GM21825 (cell line): ENCODE results near the gene LMAN2.
"Not testable (repeated sequence)": the region's sequence is repeated elsewhere in the genome, so short reads cannot be mapped to it uniquely, and the experiment has no call there.

ENCODE experiments used
- ATAC-seq: cut with Tn5 transposase; IDR thresholded peaks from one replicate; pipeline ENCODE4 v1.9.1; 2021; ENCODE audit warnings: mild to moderate bottlenecking, moderate library complexity; ENCODE audit not compliant: unreplicated experiment

LMAN2 gene

DNA sequence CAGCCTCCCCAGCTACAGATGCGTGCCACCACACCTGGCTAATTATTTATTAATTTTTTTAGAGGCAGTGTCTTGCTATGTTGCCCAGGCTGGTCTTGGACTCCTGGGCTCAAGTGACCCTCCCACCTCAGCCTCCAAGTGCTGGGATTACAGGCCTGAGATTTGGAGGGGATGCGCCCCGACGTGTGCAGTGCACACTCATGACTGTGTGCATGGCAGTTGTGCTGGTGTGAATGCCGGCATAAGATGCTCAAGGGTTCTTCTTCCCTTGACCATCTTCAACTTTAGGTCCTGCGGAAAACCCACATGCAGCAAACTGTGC, 29.3 kb upstream of the LMAN2 start:
- no peak for ATAC-seq

DNA sequence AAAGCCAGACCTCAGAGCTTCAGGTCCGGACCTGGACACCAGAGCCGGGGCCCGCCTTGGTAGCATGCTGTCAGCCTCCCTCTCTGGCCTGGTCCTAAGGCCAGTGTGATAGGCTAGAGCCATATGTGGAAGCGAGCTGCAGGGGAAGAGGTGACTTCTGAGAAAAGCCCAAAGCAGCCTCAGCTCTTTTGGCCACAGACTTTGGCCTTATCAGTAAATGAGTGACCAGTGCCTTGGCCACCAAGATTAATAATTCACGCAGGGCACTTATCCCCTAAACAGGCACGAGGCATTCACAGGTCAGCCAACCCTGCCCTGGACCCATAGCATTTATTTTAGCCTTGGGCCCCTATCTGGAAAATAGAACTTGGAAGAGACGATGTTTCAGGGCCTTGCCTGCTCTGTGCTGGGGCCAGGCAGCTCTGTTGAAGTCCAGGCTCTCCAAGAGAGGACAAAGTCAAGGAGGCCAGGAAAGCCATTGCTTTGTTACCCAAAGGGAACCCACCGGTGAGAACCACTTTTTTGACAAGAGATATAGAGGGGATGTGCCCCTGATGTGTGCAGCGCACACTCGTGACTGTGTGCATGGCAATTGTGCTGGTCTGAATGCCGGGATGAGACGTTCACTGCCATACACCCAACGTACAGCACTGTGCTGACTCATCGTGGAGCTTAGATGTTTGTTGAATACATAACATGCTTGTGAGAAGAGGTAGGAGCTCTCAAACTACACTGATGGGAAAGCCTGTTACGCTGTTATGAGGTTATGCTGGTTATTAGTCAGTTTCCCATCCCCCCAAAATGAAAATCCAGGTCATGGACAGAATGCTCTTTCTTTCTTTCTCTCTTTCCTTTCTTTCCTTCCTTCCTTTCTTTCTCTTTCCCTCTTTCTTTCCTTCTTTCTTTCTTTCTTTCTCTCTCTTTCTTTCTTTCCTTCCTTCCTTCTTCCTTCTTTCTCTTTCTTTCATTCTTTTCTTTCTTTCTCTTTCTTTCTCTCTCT, 27.7 kb upstream of the LMAN2 start:
- ATAC-seq = peak; percentile 48

GRCh38 chr5:177377851-177378776, 26.6 kb upstream of the LMAN2 start:
- no peak for ATAC-seq

GRCh38 chr5:177376107-177376506, 24.6 kb upstream of the LMAN2 start:
- no peak for ATAC-seq

DNA sequence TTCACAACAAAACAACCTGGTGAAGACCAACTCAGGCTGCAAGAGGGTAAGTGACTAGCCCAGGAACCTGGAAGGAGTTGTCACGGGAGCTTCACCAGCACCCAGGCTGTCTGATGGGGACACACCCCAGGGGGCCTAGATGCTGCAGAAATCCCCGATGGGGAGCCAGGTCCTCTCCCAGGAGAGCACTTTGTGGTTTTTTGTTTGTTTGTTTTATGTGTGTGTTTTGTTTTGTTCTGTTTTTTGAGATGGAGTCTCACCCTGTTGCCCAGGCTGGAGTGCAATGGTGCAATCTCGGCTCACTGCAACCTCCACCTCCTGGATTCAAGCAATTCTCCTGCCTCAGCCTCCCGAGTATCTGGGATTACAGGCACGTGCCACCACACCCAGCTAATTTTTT, 24.0 kb upstream of the LMAN2 start:
- ATAC-seq = not testable (repeated sequence)

DNA sequence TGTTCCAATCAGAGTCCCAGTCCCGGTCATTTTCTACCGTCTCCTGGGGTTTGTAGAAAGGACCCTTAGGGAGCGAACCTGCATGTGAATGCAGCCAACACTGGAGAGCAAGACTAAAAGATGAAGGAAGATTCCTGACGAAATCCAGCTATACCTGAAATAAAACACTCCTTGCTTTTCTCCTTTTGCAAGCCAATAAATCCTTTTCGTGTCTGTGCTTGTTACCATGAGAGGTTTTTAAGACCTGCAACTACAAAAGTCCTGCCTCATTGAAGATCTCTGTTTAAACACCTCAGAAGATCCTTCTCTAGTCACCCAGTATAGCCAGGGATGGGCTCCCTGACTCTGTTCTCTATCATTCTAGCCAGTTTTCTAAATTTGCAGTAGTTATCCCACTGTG, 22.7 kb upstream of the LMAN2 start:
- ATAC-seq = no peak

DNA sequence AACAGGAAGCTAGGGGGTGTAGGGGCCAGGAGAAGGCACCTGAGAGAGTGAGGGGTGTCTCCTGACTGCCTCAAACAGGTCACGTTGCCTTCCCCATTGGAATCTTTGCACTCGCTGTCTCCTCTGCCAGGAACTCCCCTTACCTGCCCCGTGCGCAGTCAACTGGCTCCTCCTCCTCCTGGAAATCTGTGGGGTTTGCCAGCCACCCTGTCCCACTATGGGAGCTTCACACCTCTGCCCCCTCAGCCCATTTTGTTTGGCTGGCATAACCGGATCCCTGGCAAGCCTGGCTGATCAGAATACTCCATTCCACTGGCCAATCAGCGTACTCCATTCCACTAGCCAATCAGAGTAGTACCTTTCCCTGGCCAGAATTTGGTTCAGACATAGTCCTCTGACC, 22.3 kb upstream of the LMAN2 start:
- ATAC-seq = no peak

- no peak for ATAC-seq
These were observed 21.4 kb upstream of the LMAN2 start for GRCh38 chr5:177372910-177373309.

- no peak for ATAC-seq
These were observed 20.8 kb upstream of the LMAN2 start for GRCh38 chr5:177372034-177372896.

DNA sequence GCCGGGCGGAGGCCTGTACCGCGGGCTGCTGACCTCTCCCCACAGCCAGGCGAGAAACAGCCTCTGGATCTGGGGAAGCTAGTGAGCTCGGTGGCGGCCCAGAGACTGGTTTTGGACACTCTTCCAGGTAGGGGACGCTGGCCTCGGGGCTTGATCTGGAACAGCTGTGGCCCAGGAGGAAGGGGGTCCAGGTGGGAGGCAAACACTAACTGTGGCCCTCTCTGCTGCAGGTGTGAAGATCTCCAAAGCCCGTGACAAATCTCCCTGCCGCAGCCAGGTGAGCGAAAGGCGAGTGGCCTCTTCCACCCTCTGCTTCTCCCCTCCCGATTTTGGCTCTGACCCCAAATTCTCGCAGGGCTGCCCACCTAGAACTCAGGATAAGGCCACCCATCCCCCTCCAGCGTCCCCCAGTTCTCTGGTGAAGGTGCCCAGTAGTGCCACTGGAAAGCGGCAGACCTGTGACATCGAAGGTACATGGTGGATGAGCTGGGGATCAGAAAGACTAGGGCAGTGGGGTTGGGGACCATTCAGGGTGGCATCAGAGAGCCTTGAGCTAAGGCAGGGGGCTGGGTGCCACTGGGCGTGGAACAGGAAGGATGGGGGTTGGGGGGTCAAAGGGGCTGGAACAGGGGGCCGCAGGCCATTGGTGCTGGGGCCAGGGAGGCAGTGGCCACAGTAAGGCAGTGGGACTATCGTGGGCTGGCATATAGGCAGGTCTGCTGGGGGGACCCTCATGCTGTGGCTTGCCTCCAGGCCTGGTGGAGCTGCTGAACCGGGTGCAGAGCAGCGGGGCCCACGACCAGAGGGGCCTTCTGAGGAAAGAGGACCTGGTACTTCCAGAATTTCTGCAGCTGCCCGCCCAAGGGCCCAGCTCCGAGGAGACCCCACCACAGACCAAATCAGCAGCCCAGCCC, 19.9 kb upstream of the LMAN2 start:
- ATAC-seq = no peak

DNA sequence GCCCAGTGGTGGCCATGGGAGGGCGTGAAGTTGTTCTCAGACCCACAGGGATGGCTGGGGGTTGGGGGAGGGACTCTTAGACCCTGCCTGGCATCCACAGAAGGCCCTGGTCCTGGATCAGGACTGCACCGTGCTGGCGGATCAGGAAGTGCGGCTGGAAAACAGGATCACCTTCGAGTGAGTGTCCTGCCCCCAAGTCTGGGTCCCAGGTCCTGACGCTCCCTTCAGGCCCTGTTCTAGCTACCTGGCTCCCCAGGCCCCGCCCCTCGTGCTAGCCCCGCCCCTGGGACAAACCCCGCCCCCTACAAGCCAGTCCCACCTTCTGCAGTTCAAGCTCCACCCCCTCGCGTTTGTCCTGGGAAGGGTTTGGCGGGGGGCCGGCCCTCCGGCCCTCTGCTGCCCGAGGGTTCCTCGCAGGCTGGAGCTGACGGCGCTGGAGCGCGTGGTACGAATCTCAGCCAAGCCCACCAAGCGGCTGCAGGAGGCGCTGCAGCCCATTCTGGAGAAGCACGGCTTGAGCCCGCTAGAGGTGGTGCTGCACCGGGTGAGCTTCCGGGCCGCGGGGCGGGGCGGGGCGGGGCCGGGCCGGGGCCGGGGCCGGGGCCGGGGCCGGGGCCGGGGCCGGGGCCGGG, 19.1 kb upstream of the LMAN2 start:
- peak; percentile 46 for ATAC-seq

GRCh38 chr5:177369645-177370440, 18.4 kb upstream of the LMAN2 start:
- no peak for ATAC-seq

DNA sequence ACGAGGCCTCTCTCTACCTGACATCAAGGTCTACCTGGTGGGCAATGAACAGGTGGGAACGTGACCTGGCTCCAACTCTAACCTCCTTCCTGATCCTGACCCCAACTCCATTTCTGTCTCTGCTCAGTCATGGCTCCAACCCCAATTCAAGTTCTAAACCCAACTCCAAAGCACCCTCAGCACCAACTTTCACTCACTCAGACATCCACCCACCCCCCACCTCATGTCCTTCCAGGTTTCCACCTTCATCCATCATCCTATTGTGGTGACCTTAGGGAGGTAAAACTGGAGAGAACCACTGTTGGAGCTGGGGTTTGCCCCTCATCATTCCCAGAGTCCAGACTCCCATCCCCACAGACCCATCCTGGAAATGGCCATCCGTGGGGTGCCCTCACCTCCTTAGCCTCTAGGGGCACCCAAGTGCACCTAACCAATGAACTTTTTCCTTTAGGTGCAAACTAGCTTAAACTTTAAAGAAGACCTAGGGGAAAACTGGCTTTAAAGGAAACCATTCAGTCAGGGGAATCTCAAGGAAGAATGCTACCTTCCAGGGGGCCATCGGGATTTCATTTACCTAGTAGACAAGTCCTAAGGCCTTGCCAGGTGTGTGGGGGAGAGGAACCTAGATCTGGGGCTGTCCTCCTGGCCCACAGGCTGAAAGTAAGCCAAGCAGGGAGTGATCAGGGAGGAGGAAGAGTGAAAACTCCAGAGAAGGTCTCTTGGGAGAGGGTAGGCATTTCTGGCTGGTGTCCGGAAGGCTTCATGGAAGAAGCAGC, 17.6 kb upstream of the LMAN2 start:
- ATAC-seq = no peak

- ATAC-seq = no peak
These were observed 16.8 kb upstream of the LMAN2 start for GRCh38 chr5:177367981-177368868.

GRCh38 chr5:177367323-177367848, 15.9 kb upstream of the LMAN2 start:
- no peak for ATAC-seq

DNA sequence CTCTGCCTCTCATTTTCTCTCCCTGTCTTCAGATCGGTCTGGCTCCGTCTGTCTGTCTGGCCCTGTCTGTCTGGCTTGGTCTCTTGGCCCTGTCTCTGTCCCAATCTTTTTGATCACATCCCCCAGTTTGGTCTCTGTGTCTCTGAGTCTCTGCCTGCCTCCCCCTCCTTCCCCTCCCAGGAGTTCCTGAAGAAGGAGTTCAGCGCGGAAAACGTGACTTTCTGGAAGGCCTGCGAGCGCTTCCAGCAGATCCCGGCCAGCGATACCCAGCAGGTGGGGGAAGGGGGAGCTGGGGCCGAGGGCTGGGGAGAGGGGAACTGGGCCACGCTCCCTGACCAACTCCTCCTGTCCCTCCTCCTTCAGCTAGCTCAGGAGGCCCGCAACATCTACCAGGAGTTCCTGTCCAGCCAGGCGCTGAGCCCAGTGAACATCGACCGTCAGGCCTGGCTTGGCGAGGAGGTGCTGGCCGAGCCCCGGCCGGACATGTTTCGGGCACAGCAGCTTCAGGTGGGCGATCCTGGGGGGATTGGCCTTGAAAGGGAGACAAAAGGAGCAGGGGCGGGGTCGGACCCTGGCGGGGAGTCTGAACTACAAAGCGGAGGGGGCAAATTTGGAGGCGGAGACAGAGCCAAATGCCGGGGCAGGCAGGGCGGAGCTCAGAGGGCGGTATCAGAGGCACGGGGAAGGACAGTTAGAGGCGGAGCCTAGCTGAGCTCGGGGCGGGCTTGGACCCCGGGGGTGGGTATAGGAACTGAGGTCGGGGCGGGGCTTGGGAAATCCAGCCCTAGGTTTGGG, 15.3 kb upstream of the LMAN2 start:
- ATAC-seq = no peak
